GM21786 (cell line): ENCODE data around the gene TMPRSS12.
"Not testable (repeated sequence)": the region's sequence is repeated elsewhere in the genome, so short reads cannot be mapped to it uniquely, and the experiment has no call there.

Experiments used
- ATAC-seq: cut with Tn5 transposase; IDR thresholded peaks from one replicate; pipeline ENCODE4 v1.9.1; 2021; ENCODE audit not compliant: unreplicated experiment

TMPRSS12 gene

DNA sequence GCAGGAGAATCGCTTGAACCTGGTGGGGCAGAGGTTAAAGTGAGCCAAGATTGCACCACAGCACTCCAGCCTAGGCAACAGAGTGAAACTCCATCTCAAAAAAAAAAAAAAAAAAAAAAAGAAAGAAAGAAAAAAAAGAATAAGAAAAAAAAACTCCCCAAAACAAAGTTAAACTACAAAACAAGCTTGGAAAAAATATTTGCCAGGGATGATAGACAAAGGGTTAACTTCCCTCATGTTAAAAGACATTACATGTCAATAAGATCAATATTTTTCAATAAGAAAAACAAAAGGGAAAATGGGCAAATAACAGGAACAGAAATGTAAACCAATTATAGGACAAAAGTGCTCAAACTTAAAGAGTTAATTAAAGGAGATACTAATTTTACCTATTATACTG is 83.2 kb downstream of the TMPRSS12 start:
- ATAC-seq, result no peak

GRCh38 chr12:50926415-50926814 is 83.7 kb downstream of the TMPRSS12 start:
- no peak for ATAC-seq

DNA sequence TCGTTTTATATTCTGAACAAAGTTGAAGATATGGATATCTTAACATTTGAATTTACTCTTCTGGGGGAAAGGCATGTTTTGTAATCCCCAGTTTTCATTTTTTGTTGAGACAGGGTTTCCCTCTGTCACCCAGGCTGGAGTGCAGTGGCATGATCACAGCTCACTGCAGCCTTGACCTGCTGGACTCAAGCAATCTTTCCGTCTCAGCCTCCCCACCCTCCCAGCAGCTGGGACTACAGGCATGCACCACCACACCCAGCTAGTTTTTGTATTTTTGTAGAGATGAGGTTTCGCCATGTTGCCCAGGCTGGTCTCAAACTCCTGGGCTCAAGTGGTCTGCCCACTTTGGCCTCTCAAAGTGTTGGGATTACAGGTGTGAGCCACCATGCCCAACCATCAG is 84.2 kb downstream of the TMPRSS12 start:
- ATAC-seq, result not testable (repeated sequence)

GRCh38 chr12:50927356-50927755 is 84.6 kb downstream of the TMPRSS12 start:
- ATAC-seq, result no peak

DNA sequence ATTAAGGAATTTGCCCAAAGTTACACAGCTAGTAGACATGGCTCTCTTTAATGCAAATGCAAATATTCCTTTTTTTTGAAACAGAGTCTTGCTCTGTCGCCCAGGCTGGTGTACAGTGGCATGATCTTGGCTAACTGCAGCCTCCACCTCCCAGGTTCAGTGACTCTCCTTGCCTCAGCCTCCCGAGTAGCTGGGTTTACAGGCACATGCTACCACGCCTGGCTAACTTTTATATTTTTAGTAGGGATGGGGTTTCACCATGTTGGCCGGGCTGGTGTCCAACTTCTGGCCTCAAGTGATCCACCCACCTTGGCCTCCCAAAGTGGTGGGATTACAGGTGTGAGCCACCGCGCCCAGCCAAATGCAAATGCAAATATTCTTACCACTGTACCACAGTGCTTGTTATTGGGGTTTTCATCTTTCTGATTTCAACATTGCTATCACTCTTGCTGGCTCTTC is 85.1 kb downstream of the TMPRSS12 start:
- ATAC-seq, result no peak

- no peak for ATAC-seq
Observed at GRCh38 chr12:50928392-50928791, 85.7 kb downstream of the TMPRSS12 start.

GRCh38 chr12:50929831-50930230 is 87.1 kb downstream of the TMPRSS12 start:
- ATAC-seq, result no peak

DNA sequence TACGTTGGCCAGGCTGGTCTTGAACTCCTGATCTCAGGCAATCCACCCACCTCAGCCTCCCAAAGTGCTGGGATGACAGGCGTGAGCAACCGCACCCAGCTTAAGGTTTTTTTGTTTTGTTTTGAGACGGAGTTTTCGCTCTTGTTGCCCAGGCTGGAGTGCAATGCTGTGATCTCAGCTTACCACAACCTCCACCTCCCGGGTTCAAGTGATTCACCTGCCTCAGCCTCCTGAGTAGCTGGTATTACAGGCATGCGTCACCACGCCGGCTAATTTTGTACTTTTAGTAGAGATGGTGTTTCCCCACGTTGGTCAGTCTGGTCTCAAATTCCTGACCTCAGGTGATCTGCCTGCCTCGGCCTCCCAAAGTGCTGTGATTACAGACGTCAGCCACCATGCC is 87.8 kb downstream of the TMPRSS12 start:
- not testable (repeated sequence) for ATAC-seq

DNA sequence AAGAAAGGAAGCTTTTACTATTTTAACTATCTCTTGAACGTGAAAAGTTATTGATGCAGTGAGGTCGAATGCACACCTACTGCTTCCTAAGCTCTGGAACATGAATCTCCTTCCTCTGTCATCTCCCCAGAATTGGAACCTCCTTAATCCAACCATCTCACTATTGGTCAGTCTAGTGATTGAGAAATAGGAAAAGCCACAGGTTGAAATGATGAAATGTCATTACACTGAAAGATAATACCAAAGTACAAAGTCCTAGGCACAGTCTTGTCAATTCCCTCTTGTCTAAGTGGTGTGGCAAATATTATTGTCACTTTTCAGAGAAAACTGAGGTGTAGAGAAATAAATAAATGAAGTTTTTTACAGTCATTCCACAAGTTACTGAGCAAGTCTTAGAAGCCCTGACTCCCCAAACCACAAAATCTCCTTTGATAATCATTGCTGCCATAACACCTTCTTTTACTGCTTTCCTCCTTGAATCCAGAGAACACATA is 90.1 kb downstream of the TMPRSS12 start:
- no peak for ATAC-seq

GRCh38 chr12:50933459-50934124 is 90.9 kb downstream of the TMPRSS12 start:
- ATAC-seq, result no peak

DNA sequence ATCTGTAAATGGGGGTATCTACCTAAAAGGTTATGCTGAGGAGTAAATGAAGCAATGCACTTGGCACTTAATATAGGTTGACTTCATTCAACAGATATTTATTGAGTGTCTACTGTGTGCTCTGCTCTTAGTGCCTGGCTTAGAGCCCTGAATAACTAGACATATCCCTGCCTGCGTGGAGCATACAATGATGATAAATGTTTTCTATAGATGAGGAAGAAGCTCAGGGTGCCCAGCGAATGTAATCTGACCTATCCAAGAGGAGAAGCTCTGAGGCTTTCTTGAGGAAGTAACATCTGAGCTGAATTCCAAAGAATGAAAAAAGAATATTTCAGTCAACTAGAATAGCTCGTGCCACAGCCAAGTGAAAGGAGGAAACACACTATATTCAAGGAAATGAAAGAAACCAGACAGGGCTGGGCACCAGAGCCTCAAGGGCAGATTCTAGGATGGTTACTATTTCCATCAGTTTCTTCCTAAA is 91.7 kb downstream of the TMPRSS12 start:
- no peak for ATAC-seq

DNA sequence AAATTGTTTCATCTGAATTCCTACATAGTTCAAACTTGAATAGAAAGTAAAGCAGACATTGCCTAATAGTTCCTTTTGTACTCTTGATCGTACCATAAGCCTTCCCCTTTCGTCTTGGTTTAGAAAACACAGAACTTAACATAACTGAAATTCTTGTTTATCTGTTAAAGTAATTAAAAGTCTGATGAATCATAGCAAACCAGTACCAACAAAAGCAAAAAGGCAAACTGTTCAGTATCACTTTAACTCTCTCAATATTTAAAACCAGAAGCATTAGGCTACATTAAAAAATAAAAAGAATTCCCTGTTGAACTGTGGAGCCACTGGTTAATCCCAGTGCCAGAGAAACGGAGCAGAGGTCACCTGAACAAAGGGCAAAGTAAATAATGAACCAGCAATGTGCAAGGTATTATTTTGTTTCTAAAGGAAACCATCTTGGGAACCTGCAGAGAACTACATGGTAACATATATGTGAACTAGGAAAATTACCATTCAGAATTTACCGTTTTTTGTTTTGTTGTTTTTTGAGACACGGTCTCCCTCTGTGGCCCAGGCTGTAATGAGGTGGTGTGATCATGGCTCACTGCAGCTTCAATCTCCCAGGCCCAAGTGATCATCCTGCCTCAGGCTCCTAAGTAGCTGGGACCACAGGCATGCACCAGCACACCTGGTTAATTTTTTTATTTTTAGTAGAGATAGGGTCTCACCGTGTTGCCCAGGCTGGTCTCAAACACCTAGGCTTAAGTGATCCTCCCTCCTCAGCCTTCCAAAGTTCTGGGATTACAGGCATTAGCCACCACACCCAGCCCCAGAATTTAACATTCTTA is 92.5 kb downstream of the TMPRSS12 start:
- ATAC-seq, result no peak

DNA sequence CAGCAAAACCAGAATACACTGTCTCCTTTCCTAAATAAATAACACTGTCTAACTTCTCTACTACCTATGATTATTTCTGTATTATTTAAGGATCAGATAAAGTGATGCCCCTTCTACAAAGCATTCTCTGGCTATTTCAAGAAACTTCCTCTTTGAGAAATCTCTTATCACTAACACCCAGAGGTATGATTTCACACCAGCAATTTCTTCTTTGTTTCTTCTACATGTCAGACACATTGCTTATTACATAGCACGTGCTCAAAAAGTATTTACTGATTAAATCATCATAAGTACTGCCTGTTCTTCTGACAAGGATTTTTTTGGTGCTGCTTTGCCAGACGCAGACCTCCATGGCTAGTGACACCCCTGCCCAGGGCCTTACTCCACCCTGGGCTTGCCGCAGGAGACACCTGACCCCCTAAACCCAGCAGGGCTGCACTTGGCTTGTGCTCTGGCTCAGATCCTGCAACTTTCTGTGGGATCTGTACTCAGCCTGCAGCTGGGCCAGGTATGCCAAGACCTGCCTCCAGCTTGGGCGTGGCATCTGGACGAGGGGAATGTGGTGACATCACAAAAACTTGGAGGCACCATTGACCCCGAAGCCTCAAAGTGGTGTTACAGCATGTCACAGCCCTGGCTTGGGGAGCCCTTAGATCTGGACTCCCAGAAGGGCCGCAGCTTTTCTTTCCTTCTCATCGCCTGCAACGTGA is 94.2 kb downstream of the TMPRSS12 start:
- no peak for ATAC-seq
